ENCODE data around the gene EOLA1.
"Not testable (repeated sequence)": the region's sequence is repeated elsewhere in the genome, so short reads cannot be mapped to it uniquely, and the experiment has no call there.

EOLA1 gene

DNA sequence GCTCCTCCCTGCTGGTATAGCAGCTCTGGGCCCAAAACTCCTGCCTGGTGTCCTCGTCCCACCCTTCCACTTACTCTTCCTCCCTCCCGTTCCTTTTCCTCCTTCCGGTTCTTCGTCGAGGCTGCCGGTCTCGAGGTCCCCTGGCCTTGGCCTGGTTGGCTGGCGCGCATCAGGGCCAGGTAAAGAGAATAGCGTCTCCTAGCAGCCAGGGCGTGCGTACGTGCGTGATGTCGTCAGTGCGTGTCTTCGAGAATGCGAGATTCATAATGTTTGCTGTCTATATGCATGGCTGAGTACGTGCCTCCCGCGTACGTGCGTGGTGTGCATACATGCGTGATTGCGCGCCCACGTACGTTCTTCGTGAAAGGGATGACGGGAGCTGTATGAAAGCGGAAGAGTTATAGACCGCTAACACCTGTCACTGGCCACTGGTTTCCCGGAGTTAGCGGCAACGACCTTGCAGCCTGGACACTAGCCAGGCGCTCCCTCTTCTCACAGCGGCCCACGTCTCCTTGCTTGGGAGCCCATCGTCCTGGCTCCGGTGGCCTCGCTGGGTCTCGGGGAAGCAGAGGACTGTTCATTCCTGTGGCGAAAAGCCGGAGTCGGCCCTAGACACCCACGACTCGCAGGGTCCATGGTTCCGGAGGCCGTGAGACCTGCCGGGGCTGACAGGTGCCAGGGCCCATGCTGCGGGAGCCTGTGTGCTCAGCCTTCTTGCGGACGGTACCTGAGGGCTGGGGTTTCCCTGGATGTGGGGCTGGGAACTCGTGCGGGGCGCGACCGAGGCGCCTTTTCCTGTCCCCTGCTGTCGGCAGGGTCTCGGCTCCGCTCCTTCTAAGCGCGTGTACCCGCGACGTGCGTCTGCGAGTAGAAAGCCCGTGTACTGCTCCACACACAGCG, at the start of gene EOLA1:
Gene EOLA1 (plus strand): TSS at position 392 of the 900 bp plus-strand sequence. CDS start 4,619 bp downstream, outside the sequence.
- Histone ChIP-seq H3K27ac (ENCODE audit: low read length) (no peak within 1 kb of the TSS), H3K9me3 (ENCODE audit: control insufficient read depth, low read depth, low read length) (no peaks in the 10 kb centered on the region), H3K4me1 (ENCODE audit: control insufficient read depth, low read depth, low read length) (no peaks in the 10 kb centered on the region)

DNA sequence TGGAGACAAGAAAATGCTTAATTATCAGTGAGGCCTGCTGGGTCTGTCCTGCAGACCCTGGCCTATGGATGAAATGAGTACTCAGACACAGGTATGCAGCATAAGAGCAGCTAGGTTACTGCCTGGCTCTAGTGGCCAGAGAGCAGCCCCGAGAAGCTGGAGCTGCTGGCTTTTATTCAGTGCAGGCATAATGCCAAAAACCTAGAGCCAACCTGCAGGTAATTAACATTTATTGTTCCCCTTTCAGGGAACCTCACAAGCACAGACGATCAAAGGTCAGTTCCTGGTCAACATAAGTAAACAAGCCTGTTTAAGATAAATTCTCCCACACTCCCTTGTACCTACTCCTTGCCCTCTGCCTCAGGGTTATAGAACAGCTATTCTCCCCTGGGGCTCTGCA, 49.0 kb upstream of the EOLA1 start:
- no peak overlapping the region for H3K4me3 ChIP-seq (ENCODE audit: low read length)
- no peak overlapping the region for H3K9ac ChIP-seq (ENCODE audit: low read length)
- H3K4me1 ChIP-seq (ENCODE audit: control insufficient read depth, low read depth, low read length): no peaks in the 10 kb centered on the region
- H3K27me3 ChIP-seq (ENCODE audit: control insufficient read depth, insufficient read depth, low read length): no peaks in the 10 kb centered on the region
- no peak overlapping the region for H3K27ac ChIP-seq (ENCODE audit: low read length)
- peaks cover 13% of the 10 kb centered on the region for H3K36me3 ChIP-seq (ENCODE audit: control insufficient read depth, low read depth, low read length)
- peaks cover 13% of the 10 kb centered on the region for H3K9me3 ChIP-seq (ENCODE audit: control insufficient read depth, low read depth, low read length)

More for the DNA sequence above, at the start of gene EOLA1:
- H3K9ac ChIP-seq (ENCODE audit: low read length): peak within 1 kb of the TSS; percentile 38
- peaks cover 8% of the 10 kb centered on the region for H3K27me3 ChIP-seq (ENCODE audit: control insufficient read depth, insufficient read depth, low read length)
- H3K4me3 ChIP-seq (ENCODE audit: low read length): peak within 1 kb of the TSS; percentile 72
- no peaks in the 10 kb centered on the region for H3K36me3 ChIP-seq (ENCODE audit: control insufficient read depth, low read depth, low read length)

DNA sequence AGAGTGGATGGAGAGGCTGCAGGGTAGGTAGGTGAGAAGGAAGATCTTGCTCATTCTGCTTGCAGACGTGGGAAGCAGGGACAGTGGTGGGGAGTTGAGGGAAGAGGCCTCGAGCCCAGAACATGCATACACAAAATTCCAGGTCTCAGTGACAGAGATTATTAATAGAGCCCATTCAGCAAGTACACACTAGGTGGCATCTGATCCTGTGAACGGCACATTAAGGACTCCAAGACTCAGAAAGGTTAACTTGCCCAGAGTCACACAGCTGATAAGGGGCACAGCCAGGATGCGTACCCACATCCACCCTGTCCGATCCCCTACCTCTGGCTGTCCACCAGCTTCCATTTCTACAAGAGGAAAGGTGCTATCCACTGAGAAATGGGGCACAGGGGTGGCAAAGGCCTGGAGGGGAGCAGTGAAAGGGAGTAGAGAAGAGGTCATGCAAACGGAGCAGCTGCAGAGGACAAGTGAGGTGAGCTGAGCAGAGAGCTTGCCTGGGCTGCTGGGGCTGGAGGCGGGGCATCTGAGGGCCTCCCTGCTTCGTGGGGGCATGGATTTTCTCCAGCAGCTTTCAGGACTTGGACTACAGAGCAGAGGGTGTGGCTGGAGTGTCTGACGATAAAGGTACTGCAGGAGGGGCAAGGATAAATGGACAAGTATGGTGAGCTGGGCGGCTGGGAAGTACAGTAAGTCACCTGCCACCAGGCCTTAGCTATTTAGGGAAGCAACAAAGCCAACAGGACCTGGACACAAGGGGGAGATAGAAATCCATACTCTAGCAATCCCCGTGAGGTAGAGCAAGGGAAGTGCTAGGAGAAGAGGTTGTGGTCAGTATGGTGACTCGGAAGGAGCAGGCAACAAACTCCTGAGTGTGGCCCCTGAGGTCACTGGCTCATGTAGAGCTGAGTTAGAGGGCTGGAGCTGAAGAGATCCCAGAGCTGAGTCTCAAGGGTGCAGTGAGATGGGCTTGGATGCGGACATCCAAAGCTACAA, 46.9 kb upstream of the EOLA1 start:
- peaks cover 21% of the 10 kb centered on the region for H3K9me3 ChIP-seq (ENCODE audit: control insufficient read depth, low read depth, low read length)
- H3K4me1 ChIP-seq (ENCODE audit: control insufficient read depth, low read depth, low read length): no peaks in the 10 kb centered on the region
- peaks cover 26% of the 10 kb centered on the region for H3K36me3 ChIP-seq (ENCODE audit: control insufficient read depth, low read depth, low read length)
- H3K27me3 ChIP-seq (ENCODE audit: control insufficient read depth, insufficient read depth, low read length): no peaks in the 10 kb centered on the region
- no peak overlapping the region for H3K9ac ChIP-seq (ENCODE audit: low read length)
- no peak overlapping the region for H3K4me3 ChIP-seq (ENCODE audit: low read length)
- H3K27ac ChIP-seq (ENCODE audit: low read length): no peak overlapping the region

DNA sequence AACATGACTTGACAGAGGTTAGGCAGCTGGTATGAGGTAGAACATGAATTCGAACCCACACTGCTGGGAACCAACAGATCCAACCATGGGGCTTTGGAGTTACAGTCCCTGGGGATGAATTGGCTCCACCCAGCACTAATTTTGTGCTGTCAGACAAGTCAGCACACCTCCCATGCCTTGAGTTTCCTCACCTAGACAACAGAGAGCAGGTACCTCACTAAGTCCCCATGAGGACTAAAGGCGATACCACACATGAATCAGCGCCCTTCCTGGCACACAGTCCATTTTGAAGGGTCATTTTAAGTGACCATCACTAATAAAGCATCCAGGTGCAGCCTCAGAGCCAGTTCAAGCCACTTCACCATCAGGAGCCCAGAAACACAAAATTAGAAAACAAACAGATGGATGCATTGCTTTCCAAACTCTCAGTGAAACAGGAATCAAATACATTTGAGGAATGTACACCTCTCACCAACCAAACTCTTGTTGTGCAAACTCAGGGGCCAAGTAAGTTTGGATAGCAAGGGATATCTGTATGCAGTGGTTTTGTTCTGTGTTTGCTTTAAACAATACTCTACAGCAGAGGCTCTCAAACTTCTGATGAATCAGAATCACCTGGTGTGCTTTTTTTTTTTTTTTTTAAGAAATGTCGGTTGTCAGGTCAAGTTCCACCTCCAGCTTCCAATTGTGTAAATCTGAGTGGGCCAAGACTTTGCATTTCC, 45.8 kb upstream of the EOLA1 start:
- no peak overlapping the region for H3K9ac ChIP-seq (ENCODE audit: low read length)
- no peaks in the 10 kb centered on the region for H3K27me3 ChIP-seq (ENCODE audit: control insufficient read depth, insufficient read depth, low read length)
- no peak overlapping the region for H3K4me3 ChIP-seq (ENCODE audit: low read length)
- no peak overlapping the region for H3K27ac ChIP-seq (ENCODE audit: low read length)
- peaks cover 23% of the 10 kb centered on the region for H3K36me3 ChIP-seq (ENCODE audit: control insufficient read depth, low read depth, low read length)
- no peaks in the 10 kb centered on the region for H3K4me1 ChIP-seq (ENCODE audit: control insufficient read depth, low read depth, low read length)
- H3K9me3 ChIP-seq (ENCODE audit: control insufficient read depth, low read depth, low read length): peaks cover 21% of the 10 kb centered on the region

DNA sequence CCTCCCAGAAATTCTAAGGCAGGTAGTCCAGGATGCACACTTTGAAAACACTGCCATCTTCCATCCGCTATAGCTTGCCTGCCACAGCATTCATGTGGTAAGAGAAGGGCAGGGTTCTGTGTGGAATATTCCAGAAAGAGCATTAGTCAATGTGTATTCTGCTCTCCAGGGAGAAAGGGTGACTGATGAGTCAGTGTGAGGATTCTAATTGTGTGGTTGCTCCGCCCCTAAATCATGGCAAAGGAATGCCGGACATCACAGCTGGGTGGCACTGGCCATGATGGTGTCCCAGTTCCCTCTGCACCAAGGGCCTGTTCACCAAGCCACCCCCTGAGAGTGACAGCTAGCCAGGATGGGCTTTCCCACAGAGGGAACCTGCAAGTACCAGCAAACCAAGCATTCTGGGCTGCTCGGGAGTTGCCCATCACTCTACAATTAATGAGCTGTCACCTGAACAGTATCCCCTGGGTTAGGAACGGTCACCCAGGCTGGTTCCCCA, 45.2 kb upstream of the EOLA1 start:
- Histone ChIP-seq H3K36me3 (ENCODE audit: control insufficient read depth, low read depth, low read length) (peaks cover 27% of the 10 kb centered on the region), H3K27ac (ENCODE audit: low read length) (no peak overlapping the region)

DNA sequence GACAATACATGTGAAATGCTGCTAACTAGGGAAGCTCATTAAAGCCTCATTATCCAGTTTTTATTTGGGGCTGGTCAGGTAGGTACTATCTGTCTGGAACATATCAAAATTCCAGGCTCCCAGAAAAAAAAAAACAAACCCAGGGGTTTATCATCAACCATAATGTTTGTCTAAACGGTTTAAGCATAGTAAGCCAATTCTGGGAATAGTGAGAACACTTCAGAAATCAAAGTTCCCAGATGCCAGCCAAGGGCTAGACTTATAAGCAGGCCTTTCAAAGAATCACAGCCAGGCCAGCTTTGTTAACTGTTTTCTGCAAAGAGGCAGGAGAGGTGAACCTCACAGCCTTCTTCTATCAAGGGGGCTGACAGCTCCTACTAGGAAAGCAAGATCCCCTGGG, 43.8 kb upstream of the EOLA1 start:
- no peak overlapping the region for H3K9ac ChIP-seq (ENCODE audit: low read length)
- H3K27ac ChIP-seq (ENCODE audit: low read length): no peak overlapping the region
- no peaks in the 10 kb centered on the region for H3K4me1 ChIP-seq (ENCODE audit: control insufficient read depth, low read depth, low read length)
- H3K9me3 ChIP-seq (ENCODE audit: control insufficient read depth, low read depth, low read length): peaks cover 24% of the 10 kb centered on the region
- no peaks in the 10 kb centered on the region for H3K27me3 ChIP-seq (ENCODE audit: control insufficient read depth, insufficient read depth, low read length)
- H3K4me3 ChIP-seq (ENCODE audit: low read length): no peak overlapping the region
- peaks cover 31% of the 10 kb centered on the region for H3K36me3 ChIP-seq (ENCODE audit: control insufficient read depth, low read depth, low read length)

More for the DNA sequence above, 45.2 kb upstream of the EOLA1 start:
- Histone ChIP-seq H3K4me1 (ENCODE audit: control insufficient read depth, low read depth, low read length) (no peaks in the 10 kb centered on the region), H3K9me3 (ENCODE audit: control insufficient read depth, low read depth, low read length) (peaks cover 23% of the 10 kb centered on the region), H3K27me3 (ENCODE audit: control insufficient read depth, insufficient read depth, low read length) (no peaks in the 10 kb centered on the region), H3K9ac (ENCODE audit: low read length) (no peak overlapping the region), H3K4me3 (ENCODE audit: low read length) (no peak overlapping the region)

DNA sequence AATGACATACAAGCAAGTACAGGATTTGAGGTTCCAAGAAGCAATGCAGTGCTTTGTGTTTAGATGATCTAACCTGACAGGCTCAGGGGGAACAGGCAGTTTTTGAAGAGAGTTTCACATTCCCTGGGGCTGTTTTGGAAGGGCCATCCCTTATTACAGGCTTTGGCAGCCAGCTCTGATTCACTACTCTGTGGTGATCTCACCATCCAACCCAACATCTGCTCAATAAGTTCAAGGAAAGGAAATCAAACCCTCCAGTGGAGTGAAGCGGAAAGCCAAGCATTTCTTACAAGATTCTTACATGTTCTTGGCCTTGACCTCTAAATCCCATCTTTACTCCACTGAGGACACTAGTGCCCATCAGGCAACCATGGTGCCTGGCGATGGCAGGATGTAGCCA, 43.2 kb upstream of the EOLA1 start:
- Histone ChIP-seq H3K36me3 (ENCODE audit: control insufficient read depth, low read depth, low read length) (peaks cover 31% of the 10 kb centered on the region), H3K4me3 (ENCODE audit: low read length) (no peak overlapping the region), H3K9me3 (ENCODE audit: control insufficient read depth, low read depth, low read length) (peaks cover 19% of the 10 kb centered on the region), H3K4me1 (ENCODE audit: control insufficient read depth, low read depth, low read length) (no peaks in the 10 kb centered on the region), H3K9ac (ENCODE audit: low read length) (no peak overlapping the region), H3K27ac (ENCODE audit: low read length) (no peak overlapping the region), H3K27me3 (ENCODE audit: control insufficient read depth, insufficient read depth, low read length) (no peaks in the 10 kb centered on the region)

DNA sequence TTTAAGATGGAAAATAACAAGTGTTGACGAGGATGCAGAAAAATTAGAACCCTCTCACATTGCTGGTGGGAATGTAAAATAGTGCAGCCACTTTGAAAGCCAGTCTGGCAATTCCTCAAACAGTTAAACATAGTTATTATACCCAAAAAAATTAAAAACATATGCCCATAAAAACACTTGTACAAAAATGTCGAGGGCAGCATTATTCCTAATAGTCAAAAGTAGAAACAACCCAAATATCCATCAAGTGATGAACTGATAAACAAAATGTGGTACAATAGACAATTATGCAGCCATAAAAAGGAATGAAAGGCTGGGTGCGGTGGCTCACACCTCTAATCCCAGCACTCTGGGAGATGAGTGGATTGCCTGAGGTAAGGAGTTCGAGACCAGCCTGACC, 42.0 kb upstream of the EOLA1 start:
- Histone ChIP-seq H3K4me1 (ENCODE audit: control insufficient read depth, low read depth, low read length) (no peaks in the 10 kb centered on the region), H3K27ac (ENCODE audit: low read length) (no peak overlapping the region), H3K9me3 (ENCODE audit: control insufficient read depth, low read depth, low read length) (peaks cover 17% of the 10 kb centered on the region), H3K4me3 (ENCODE audit: low read length) (no peak overlapping the region), H3K36me3 (ENCODE audit: control insufficient read depth, low read depth, low read length) (peaks cover 31% of the 10 kb centered on the region), H3K27me3 (ENCODE audit: control insufficient read depth, insufficient read depth, low read length) (no peaks in the 10 kb centered on the region), H3K9ac (ENCODE audit: low read length) (no peak overlapping the region)

DNA sequence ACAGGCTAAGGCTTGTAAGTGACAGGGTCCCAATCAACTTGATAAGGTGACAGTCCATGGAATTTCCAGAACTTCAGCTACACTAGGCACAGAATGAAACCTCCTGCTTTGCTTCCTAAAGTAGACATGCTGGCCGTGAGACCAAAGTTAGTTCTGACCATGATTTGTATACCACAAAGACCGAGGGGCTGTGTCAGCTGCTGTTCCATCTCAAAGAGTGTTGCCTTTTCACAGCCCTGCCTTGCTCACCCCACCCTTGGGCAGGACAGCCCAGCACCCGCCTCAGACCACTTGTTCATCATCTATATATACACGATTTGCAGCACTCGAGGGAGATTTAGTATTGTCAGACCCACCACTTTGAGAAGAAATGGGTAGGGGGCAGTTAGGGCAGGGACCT, 41.0 kb upstream of the EOLA1 start:
- no peak overlapping the region for H3K27ac ChIP-seq (ENCODE audit: low read length)
- H3K9ac ChIP-seq (ENCODE audit: low read length): no peak overlapping the region
- H3K9me3 ChIP-seq (ENCODE audit: control insufficient read depth, low read depth, low read length): peaks cover 17% of the 10 kb centered on the region
- no peak overlapping the region for H3K4me3 ChIP-seq (ENCODE audit: low read length)
- H3K36me3 ChIP-seq (ENCODE audit: control insufficient read depth, low read depth, low read length): peaks cover 31% of the 10 kb centered on the region
- no peaks in the 10 kb centered on the region for H3K4me1 ChIP-seq (ENCODE audit: control insufficient read depth, low read depth, low read length)
- H3K27me3 ChIP-seq (ENCODE audit: control insufficient read depth, insufficient read depth, low read length): no peaks in the 10 kb centered on the region

DNA sequence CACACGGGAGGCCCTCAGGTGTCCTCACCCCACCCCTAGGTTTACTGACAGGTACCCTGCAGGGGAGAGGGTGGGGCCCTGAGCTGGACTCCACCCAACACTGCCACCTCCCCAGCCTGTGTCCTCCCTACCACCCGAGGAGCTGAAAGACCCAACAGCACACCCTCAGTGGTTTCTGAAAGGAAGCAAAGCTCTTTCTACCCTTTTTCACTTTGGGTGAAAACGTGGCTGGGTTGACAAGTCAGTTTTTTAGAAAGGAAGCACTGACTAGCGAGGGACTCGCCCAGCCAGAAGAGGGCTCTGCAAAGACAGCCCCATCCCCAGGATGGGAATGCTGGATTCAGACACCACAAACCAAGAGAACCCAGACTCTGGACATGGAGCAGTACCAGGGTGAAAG, 37.9 kb upstream of the EOLA1 start:
- not testable (repeated sequence) for H3K27me3 ChIP-seq (ENCODE audit: control insufficient read depth, insufficient read depth, low read length); H3K4me3 ChIP-seq (ENCODE audit: low read length); H3K4me1 ChIP-seq (ENCODE audit: control insufficient read depth, low read depth, low read length); H3K27ac ChIP-seq (ENCODE audit: low read length); H3K9me3 ChIP-seq (ENCODE audit: control insufficient read depth, low read depth, low read length); H3K9ac ChIP-seq (ENCODE audit: low read length)
- peaks cover 12% of the 10 kb centered on the region for H3K36me3 ChIP-seq (ENCODE audit: control insufficient read depth, low read depth, low read length)

DNA sequence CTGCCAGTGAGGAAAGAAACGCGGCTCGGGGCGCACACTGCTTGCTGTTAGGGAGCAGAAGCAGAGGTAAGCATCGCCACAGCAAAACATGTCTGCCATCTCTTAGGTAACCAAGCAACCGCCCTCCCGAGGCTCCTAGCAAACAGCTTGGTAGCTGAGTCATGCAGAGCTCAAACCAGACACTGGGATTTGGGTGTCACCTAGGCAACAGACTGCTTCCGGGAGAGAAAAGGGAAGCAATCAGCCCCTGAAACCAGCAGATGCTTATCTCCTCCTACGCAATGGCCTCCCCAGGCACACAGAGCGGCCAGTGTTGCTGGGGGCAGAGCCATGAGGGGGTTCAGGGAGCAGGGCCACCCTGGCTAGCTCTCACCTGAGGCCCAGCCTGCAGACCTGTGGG, 37.4 kb upstream of the EOLA1 start:
- H3K4me3 ChIP-seq (ENCODE audit: low read length); H3K36me3 ChIP-seq (ENCODE audit: control insufficient read depth, low read depth, low read length); H3K9ac ChIP-seq (ENCODE audit: low read length); H3K4me1 ChIP-seq (ENCODE audit: control insufficient read depth, low read depth, low read length); H3K27me3 ChIP-seq (ENCODE audit: control insufficient read depth, insufficient read depth, low read length); H3K9me3 ChIP-seq (ENCODE audit: control insufficient read depth, low read depth, low read length); H3K27ac ChIP-seq (ENCODE audit: low read length): not testable (repeated sequence)

All from iPS-18a (cell line).